ENCODE data around the gene NDUFA8. TPM values are rescaled to one million over a fixed set of nuclear protein-coding genes. Genes with fewer than 3 reads are reported as not detected.
"Not testable (repeated sequence)": the region's sequence is repeated elsewhere in the genome, so short reads cannot be mapped to it uniquely, and the experiment has no call there.

Gene NDUFA8
- total RNA-seq, 1 donor from 2014 or later = 48.5 TPM

DNA sequence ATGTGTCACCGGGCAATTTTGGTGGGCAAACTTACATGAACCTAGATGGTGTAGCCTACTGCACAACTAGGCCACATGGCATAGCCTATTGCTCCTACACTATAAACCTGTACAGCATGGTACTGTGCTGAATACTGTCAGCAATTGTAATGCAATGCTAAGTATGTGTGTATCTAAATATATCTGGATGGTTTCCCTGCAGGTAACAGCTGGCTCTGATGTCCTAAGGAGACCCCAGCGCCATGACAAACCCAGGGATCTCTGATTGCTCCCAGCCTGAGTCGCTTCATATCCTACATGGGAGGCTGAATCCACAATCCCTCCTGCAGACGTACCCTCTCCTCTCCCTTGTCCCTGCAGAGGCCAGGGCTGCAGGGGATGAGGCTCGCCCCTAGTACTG is 39.9 kb downstream of the NDUFA8 start:
- no peak overlapping the region for H3K27ac Mint-ChIP-seq (ENCODE audit: unreplicated experiment)
- no peaks in the 10 kb centered on the region for H3K9me3 Mint-ChIP-seq (ENCODE audit: unreplicated experiment)
- H3K36me3 Mint-ChIP-seq (ENCODE audit: unreplicated experiment) = no peaks in the 10 kb centered on the region
- DNase-seq (ENCODE audit: extremely low spot score, unreplicated experiment) = no peak
- TF ChIP-seq, protein P1, sequence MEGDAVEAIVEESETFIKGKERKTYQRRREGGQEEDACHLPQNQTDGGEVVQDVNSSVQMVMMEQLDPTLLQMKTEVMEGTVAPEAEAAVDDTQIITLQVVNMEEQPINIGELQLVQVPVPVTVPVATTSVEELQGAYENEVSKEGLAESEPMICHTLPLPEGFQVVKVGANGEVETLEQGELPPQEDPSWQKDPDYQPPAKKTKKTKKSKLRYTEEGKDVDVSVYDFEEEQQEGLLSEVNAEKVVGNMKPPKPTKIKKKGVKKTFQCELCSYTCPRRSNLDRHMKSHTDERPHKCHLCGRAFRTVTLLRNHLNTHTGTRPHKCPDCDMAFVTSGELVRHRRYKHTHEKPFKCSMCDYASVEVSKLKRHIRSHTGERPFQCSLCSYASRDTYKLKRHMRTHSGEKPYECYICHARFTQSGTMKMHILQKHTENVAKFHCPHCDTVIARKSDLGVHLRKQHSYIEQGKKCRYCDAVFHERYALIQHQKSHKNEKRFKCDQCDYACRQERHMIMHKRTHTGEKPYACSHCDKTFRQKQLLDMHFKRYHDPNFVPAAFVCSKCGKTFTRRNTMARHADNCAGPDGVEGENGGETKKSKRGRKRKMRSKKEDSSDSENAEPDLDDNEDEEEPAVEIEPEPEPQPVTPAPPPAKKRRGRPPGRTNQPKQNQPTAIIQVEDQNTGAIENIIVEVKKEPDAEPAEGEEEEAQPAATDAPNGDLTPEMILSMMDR (IDR thresholded peaks at IDR 0.05) = no peak
- peaks cover 27% of the 10 kb centered on the region for H3K27me3 Mint-ChIP-seq (ENCODE audit: unreplicated experiment)
- no peaks in the 10 kb centered on the region for H3K4me1 Mint-ChIP-seq (ENCODE audit: unreplicated experiment)
- no peak overlapping the region for H3K4me3 Mint-ChIP-seq (ENCODE audit: unreplicated experiment)

DNA sequence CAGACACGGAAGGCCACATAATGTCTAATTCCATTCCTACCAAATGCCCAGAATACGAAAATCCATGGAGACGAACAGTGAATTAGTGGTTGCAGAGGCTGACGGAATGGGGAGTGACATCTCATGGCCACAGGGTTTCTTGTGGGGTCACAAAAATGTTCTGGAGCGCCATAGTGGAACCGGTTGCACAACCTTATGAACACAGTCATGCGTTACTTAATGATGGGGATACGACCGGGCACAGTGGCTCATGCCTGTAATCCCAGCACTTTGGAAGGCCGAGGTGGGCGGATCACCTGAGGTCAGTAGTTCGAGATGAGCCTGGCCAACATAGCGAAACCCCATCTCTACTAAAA is 40.4 kb downstream of the NDUFA8 start:
- Mint-ChIP-seq H3K27ac (ENCODE audit: unreplicated experiment) (no peak overlapping the region), H3K9me3 (ENCODE audit: unreplicated experiment) (no peaks in the 10 kb centered on the region), H3K36me3 (ENCODE audit: unreplicated experiment) (no peaks in the 10 kb centered on the region), H3K4me3 (ENCODE audit: unreplicated experiment) (no peak overlapping the region), H3K27me3 (ENCODE audit: unreplicated experiment) (peaks cover 28% of the 10 kb centered on the region), H3K4me1 (ENCODE audit: unreplicated experiment) (no peaks in the 10 kb centered on the region)
- DNase-seq (ENCODE audit: extremely low spot score, unreplicated experiment) = no peak
- TF ChIP-seq, protein P1 (IDR thresholded peaks at IDR 0.05) = no peak

DNA sequence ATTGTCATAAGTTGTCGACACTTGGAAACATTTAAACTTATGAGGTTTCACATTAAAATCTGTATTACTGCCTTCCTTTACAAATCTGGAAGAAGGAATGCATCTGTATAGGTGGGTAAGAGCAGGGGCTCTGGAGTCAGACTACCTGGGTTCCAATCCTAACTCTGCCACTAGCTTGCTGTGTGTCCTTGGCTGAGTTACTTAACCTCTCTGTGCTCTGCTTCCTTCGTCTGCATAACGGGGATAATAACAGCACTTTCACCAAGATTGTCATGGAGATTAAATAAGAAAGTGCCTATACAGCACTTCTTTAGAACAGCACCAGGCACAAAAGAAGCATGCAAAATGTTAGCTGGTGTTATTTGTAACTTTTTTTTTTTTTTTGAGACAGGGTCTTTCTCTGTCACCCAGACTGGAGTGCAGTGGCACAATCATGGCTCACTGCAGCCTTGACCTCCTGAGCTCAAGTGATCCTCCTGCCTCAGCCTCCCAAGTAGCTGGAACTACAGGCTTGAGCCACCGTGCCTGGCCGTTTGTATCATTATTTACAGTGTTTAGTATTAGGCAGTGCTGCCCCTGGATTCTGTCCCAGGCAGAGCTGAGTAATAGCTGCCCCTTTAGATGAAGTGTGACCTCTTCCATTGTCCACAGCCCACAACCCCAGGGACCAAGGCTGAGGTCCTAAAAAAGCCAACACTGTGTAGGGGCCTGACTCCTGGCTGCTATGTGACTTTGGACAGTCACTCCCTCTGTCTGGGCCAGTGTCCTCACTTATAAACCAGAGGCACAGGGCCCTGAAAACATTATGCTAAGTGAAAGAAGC is 41.0 kb downstream of the NDUFA8 start:
- Mint-ChIP-seq H3K4me3 (ENCODE audit: unreplicated experiment) (no peak overlapping the region), H3K9me3 (ENCODE audit: unreplicated experiment) (no peaks in the 10 kb centered on the region), H3K27ac (ENCODE audit: unreplicated experiment) (no peak overlapping the region), H3K4me1 (ENCODE audit: unreplicated experiment) (no peaks in the 10 kb centered on the region), H3K36me3 (ENCODE audit: unreplicated experiment) (no peaks in the 10 kb centered on the region), H3K27me3 (ENCODE audit: unreplicated experiment) (peaks cover 29% of the 10 kb centered on the region)
- no peak for DNase-seq (ENCODE audit: extremely low spot score, unreplicated experiment)
- TF ChIP-seq, protein P1 (IDR thresholded peaks at IDR 0.05) = no peak

DNA sequence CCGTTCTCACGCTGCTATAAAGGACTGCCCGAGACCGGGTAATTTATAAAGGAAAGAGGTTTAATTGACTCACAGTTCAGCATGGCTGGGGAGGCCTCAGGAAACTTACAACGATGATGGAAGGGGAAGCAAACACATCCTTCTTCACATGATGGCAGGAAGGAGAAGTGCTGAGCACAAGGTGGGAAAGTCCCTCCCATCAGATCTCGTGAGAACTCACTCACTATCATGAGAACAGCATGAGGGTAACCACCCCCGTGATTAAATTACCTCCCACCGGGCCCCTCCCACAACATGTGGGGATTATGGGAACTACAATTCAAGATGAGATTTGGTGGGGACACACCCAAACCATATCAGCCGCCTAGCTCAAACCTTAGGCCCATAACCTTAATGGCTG is 42.3 kb downstream of the NDUFA8 start:
- H3K4me3 Mint-ChIP-seq (ENCODE audit: unreplicated experiment); H3K27ac Mint-ChIP-seq (ENCODE audit: unreplicated experiment); H3K4me1 Mint-ChIP-seq (ENCODE audit: unreplicated experiment); DNase-seq (ENCODE audit: extremely low spot score, unreplicated experiment); H3K36me3 Mint-ChIP-seq (ENCODE audit: unreplicated experiment); H3K9me3 Mint-ChIP-seq (ENCODE audit: unreplicated experiment): not testable (repeated sequence)
- peaks cover 34% of the 10 kb centered on the region for H3K27me3 Mint-ChIP-seq (ENCODE audit: unreplicated experiment)

DNA sequence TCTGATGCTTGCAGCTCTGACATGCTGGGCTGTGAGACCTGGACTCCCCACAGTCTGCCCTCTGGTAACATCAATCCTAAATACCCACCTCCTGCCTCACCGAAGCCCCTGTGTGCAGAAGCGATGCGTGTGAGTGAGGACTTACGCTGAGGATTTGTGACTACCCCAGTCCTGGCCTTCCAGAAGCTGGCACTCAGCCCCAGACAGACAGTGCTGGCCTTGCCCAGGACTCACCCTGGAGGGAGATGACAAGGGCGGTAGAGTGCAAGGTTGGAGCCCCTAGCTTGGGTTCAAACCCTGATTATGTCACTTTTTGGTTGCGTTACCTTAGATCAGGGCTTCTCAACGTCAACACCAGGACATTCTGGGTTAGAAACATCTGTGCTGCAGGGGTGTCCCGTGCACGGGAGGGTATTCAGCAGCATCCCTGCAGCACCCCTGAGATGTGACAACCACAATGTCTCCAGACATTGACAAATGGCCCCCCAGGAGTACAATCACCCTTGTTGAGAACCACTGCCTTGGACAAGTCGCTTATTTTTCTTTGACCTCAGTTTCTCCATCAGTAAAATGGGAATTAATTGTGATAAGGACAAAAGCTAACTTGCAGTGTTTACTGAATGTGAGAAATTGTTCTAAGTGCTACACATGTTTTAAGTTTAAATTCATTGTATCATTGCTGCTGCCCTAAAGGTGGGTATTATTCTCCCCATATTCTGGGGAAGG is 43.0 kb downstream of the NDUFA8 start:
- no peaks in the 10 kb centered on the region for H3K4me1 Mint-ChIP-seq (ENCODE audit: unreplicated experiment)
- no peaks in the 10 kb centered on the region for H3K36me3 Mint-ChIP-seq (ENCODE audit: unreplicated experiment)
- no peak for DNase-seq (ENCODE audit: extremely low spot score, unreplicated experiment)
- no peak overlapping the region for H3K27ac Mint-ChIP-seq (ENCODE audit: unreplicated experiment)
- H3K27me3 Mint-ChIP-seq (ENCODE audit: unreplicated experiment) = peaks cover 35% of the 10 kb centered on the region
- TF ChIP-seq, protein P1 (IDR thresholded peaks at IDR 0.05) = no peak
- H3K4me3 Mint-ChIP-seq (ENCODE audit: unreplicated experiment) = no peak overlapping the region
- no peaks in the 10 kb centered on the region for H3K9me3 Mint-ChIP-seq (ENCODE audit: unreplicated experiment)

All from osteocyte (in vitro differentiated cells).